ENCODE measurements around the gene CHRM5.

DNA sequence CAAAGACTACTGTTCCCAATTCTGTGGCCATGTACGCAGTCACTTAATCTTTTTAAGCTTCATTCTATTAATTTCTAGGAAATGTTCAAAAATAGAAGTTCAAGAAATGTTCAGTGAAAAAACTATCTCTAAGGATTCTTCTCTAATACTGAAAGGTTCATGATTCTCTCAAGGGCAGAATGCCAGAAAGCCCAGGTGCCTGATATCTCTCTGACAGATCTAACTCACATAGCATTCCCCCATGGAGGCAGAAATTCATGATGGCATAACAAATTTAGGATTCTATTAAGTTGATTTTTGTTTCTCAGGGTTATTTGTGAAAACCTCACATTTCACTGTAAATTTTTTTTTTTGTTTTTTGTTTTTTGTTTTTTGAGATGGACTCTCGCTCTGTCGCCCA, 17.5 kb downstream of the CHRM5 start:
- TF ChIP-seq, protein P1, sequence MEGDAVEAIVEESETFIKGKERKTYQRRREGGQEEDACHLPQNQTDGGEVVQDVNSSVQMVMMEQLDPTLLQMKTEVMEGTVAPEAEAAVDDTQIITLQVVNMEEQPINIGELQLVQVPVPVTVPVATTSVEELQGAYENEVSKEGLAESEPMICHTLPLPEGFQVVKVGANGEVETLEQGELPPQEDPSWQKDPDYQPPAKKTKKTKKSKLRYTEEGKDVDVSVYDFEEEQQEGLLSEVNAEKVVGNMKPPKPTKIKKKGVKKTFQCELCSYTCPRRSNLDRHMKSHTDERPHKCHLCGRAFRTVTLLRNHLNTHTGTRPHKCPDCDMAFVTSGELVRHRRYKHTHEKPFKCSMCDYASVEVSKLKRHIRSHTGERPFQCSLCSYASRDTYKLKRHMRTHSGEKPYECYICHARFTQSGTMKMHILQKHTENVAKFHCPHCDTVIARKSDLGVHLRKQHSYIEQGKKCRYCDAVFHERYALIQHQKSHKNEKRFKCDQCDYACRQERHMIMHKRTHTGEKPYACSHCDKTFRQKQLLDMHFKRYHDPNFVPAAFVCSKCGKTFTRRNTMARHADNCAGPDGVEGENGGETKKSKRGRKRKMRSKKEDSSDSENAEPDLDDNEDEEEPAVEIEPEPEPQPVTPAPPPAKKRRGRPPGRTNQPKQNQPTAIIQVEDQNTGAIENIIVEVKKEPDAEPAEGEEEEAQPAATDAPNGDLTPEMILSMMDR (conservative IDR thresholded peaks at IDR 0.05): no peak
- TF ChIP-seq EZH2 (IDR thresholded peaks at IDR 0.05; ENCODE audit: low read depth): no peak

Data from PC-9 (cell line).